GM20000 (cell line): Measurements from ENCODE around the gene BEND2.

Experiments
- DNase-seq: peaks from one replicate; pipeline ENCODE4 v3.0.0; 2012; ENCODE audit warnings: low spot score
- CTCF ChIP-seq: IDR thresholded peaks from 2 replicates; pipeline ENCODE4 v1.5.1; 2012; ENCODE audit warnings: mild to moderate bottlenecking, control low read depth; ENCODE audit errors: extremely low read depth, missing control alignments

The BEND2 gene

GRCh38 chrX:18146009-18146408 lies 74.7 kb downstream of the BEND2 start:
- DNase-seq = no peak
- no peak for TF ChIP-seq CTCF

- DNase-seq = no peak
- no peak for TF ChIP-seq CTCF
Observed at GRCh38 chrX:18136816-18137215, 83.9 kb downstream of the BEND2 start.

- no peak for DNase-seq
- no peak for TF ChIP-seq CTCF
Observed at GRCh38 chrX:18133605-18134004, 87.1 kb downstream of the BEND2 start.

- no peak for DNase-seq
- no peak for TF ChIP-seq CTCF
Observed at GRCh38 chrX:18129690-18130089, 91.0 kb downstream of the BEND2 start.

- no peak for DNase-seq
- TF ChIP-seq CTCF = no peak
Observed at GRCh38 chrX:18126971-18127370, 93.7 kb downstream of the BEND2 start.

GRCh38 chrX:18119856-18120255 lies 100.8 kb downstream of the BEND2 start:
- no peak for TF ChIP-seq CTCF

More at GRCh38 chrX:18119856-18120255, 100.8 kb downstream of the BEND2 start:
- no peak for DNase-seq
